HG03025 (cell line): ENCODE results near the gene FGF3.

Source experiments
- ATAC-seq: cut with Tn5 transposase; IDR thresholded peaks from one replicate; pipeline ENCODE4 v1.9.1; 2021; ENCODE audit warnings: mild to moderate bottlenecking, moderate library complexity; ENCODE audit not compliant: unreplicated experiment, low FRiP score

FGF3 gene

GRCh38 chr11:69818603-69819441, at the start of gene FGF3:
Gene FGF3, minus strand, starts transcription at chr11:69819416. Its CDS starts 483 bp downstream, at chr11:69818933.
- ATAC-seq: no peak

GRCh38 chr11:69868871-69869270, 49.7 kb upstream of the FGF3 start:
- no peak for ATAC-seq

DNA sequence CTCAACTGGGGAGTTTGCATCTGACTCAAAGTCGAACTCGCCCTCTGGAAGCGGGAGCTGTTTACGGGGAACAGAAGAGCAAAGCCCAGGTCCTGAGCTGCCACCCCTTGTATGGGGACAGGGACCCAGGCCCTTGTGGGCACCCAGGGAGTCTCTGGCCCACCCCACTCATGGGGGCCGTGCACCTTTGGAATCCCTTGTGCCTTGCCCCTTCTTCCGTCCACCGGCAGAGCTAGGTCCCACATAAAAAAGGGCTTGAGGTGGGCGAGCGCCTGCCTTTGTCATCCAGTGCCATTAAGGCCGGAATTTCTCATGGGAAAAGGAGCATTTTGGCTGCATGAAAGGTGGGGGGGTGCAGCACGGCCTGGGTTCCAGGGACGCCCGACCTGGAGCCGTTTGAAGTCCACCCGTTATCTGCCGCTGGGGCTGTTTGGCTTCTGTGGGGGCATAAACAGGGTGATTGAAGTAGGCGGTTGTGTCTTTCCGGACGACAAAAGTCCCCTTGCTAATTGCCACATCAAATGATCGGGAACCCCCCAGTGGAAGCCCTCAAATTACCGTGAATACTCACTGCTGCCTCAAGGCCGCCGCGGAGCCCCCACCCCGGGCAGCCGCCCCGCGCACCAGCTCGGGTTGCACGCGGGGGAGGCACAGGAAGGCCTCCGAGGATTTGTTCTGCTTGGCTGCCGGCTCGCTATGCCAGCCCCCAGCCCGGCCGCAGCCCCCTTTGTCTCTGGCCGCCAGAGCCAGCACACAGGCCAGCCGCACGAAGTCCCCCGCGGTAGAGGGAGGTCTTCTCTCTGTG, 49.0 kb upstream of the FGF3 start:
- ATAC-seq: no peak

- no peak for ATAC-seq
Observed at GRCh38 chr11:69867076-69868005, 48.1 kb upstream of the FGF3 start.

DNA sequence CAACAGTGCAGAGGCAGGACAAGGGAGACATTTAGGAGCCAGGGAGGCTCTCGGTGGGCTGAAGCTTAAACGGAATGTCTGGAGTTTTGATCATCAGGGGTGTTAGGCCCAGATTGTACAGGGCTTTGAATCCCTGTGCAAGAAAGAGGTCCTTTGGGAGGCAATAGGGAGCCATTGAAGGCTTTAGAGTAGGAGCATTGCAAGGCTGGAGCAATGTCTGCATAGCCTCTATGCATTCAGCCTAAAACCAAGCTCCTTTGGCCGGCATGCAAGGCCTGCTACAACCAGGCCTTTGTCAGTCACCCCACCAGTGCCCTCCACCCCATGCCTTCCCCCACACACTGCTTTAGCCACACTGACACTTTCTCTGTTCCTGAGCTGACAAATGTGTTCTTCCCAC, 47.4 kb upstream of the FGF3 start:
- no peak for ATAC-seq

GRCh38 chr11:69865707-69866106, 46.5 kb upstream of the FGF3 start:
- ATAC-seq: no peak

DNA sequence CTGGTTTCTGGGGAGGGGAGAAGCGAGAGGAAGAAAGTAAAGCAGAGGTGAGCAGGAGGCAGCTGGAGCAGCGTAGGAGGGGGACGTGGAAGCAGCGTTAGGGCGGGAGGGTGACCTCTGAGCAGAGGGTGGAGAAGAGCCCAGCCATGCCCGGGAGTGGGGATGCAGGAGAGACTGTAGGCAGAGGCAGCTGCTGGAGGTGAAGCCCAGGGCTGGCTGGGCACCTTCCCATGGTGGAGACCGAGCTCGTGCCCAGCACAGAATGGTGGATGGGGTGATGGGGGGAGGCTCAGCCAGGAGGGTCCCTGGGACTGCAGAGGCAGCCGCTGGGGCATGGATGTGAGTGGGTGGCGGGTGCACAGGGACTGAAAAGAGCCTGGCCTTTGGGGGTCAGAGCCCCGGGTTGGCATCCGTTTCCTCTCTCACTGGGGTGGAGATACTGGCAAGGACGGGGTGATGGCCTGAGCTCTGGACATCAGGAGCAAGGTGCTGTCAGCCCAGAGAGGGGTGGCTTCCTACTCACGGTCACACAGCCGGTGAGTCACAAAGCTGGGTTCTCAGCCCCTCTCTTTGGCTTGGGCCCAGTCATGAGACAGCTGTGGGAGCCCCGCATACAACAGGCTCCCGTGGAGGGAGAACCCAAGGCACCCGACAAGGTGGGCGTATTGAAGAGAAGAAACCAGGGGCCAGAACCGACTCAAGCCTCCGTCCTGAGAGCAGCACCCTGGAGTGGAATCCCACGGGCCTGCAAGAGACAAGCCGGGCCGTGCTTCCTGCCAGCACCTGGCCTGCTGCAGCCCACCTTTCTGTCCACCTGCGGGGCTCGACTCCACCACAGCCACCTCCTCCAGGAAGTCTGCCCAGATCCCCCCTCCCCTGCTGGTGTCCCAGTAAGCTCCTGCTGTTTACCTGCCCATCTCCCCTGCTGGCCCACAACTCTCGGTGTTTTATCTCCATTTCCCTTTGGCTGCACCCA, 45.8 kb upstream of the FGF3 start:
- no peak for ATAC-seq

DNA sequence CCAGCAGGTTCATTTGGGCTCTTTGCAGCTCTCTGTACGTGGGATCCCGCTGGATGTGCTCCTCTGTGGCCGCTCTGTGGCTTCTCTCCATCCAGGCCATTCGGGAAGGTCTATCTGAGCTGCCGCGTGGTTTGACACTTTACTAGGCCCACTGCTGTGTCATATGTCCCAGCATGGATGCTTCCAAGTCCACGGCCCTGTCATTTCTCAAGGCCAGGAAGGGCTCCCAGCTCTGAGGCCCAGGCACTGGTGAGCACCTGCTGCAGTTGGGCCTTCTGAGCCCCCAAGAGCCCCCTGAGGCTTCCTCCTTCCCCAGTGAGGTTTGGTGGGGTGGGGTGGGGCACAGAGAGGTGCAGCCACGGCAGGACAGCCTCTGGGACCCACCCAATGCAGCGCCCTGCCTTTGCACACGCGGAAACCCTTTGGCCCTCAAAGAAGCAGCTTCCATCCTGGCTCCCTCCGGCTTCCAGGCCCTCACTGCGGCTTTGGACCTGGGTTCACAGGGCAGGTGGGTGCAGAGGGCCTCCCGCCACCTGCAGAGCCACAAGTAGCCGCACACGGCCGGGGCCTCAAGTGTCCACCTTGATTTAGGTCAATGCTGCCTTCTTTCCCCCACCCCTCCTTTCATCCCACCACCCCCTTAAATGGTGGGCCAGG, 44.5 kb upstream of the FGF3 start:
- ATAC-seq: no peak

DNA sequence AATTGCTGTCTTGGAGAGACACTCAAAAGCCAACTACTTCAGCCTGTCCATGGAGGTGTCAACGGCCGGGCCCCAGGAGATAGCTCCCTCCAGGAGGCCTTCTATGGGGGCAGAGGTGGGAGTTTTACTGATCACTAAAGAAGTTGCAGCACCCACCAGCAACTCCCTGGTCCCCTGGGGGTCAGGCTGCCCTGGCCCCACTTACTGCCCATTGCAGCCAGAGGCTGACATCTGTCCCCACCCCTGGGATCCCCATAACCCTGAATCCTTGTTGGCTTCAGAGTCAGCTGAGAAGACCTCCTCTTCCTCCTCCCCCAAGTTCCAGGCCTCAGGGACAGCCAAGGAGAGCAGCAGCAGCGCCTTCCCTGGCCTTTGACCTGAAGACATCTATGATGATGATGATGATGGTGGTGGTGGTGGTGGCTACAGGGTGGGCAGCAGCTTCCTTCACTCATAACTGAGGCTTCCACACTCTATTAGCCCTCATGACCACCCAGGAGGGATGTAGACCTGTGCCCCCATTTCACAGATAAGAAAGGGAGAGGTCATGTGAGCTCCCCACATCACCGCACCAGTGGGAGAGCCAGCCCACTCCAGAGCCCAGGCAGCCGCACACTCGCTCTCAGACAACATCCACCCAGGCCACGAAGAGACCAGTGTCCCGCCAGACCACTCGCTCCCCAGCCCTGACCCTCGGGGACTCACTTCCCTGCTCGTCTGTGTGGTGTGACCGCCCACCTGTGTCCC, 43.8 kb upstream of the FGF3 start:
- no peak for ATAC-seq

- ATAC-seq: no peak
Observed at GRCh38 chr11:69862331-69862771, 43.1 kb upstream of the FGF3 start.

DNA sequence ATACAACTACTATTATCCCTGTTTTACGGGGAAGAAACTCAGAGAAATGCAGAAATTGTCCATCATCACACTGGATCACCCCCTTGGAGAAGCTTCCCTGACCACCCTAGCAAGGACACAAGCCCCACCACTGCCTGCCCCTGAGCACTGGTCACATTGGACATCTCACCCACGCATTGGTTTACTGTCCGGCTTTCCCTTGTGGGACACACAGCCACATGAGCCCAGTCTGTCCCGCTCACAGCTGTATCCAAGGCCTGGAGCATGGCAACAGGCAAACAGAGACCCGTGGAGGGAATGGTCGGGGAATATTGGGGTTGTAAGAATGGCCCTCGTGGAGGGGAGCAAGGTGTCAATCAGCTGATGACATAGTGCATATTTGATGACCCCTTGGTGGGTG, 42.7 kb upstream of the FGF3 start:
- no peak for ATAC-seq

- ATAC-seq: no peak
Observed at GRCh38 chr11:69860796-69861445, 41.7 kb upstream of the FGF3 start.

GRCh38 chr11:69860244-69860643, 41.0 kb upstream of the FGF3 start:
- ATAC-seq: no peak

DNA sequence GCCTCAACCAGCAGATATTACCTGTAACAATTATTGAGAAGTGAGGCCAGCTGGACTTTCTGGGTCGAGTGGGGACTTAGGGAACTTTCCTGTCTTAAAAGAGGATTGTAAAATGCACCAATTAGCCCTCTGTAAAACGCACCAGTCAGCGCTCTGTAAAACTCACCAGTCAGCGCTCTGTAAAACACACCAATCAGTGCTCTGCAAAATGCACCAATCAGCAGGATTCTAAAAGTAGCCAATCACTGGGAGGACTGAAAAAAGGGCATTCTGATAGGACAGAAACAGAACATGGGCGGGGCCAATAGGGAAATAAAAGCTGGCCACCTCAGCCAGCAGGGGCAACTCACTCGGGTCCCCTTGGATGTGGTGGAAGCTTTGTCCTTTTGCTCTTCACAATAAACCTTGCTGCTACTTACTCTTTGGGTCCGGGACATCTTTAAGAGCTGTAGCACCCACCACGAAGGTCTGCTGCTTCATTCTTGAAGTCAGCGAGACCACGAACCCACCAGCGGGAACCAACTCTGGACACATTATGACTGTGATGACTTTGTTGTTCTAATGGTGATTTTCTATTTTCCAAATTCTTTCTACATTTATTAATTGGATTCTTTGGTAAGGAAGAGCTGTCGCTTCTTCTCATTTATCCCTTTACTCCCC, 40.2 kb upstream of the FGF3 start:
- no peak for ATAC-seq

DNA sequence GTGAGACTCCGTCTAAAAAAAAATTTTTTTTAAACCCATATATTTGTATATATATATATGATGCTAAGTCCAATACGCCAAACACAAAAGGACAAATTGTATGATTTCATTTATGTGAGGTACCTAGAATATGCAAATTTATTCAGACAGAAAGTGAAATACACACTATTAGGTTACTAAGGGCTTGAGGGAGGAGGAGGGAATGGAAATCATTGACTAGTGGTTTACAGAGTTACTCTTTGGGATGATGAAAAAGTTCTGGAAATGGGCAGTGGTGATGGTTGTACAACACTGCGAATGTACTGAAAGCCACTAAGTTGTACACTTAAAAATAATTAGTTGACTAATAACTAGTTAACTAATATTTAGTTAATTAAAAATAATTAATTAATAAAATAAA, 36.2 kb upstream of the FGF3 start:
- ATAC-seq: no peak

GRCh38 chr11:69854713-69855112, 35.5 kb upstream of the FGF3 start:
- no peak for ATAC-seq

DNA sequence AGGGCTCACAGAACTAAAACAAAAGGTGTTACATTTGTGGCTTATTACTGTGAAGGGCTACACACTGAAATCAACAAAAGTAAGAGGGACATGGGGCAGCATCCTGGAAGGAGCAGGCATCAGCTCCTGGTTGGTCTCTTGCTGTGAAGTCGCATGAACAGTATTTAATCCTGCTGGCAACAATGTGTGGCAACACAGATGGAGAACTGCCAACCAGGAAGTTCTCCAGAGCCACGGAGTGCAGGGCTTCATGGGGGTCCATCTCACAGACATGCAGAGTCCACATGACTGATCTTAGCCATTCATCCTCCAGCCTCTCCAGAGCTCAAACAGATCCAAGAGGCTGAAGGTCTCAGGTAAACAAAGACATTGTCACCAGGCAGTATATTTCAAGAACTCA, 32.8 kb upstream of the FGF3 start:
- ATAC-seq: no peak
